HG03439 (cell line): Measurements from ENCODE around the gene OR2V2.
"Not testable (repeated sequence)": the region's sequence is repeated elsewhere in the genome, so short reads cannot be mapped to it uniquely, and the experiment has no call there.

Source experiments
- ATAC-seq: cut with Tn5 transposase; IDR thresholded peaks from one replicate; pipeline ENCODE4 v1.9.1; 2021; ENCODE audit warnings: mild to moderate bottlenecking, moderate library complexity; ENCODE audit not compliant: unreplicated experiment

The OR2V2 gene

GRCh38 chr5:181114844-181115778 is 32.3 kb upstream of the OR2V2 start:
- no peak for ATAC-seq

- ATAC-seq = no peak
These were observed 29.0 kb upstream of the OR2V2 start for GRCh38 chr5:181118369-181118768.

GRCh38 chr5:181119105-181119504 is 28.3 kb upstream of the OR2V2 start:
- no peak for ATAC-seq

- ATAC-seq = no peak
These were observed 27.1 kb upstream of the OR2V2 start for GRCh38 chr5:181120306-181120705.

- no peak for ATAC-seq
These were observed 26.6 kb upstream of the OR2V2 start for GRCh38 chr5:181120761-181121160.

GRCh38 chr5:181121675-181122561 is 25.5 kb upstream of the OR2V2 start:
- ATAC-seq = no peak

- ATAC-seq = no peak
These were observed 22.9 kb upstream of the OR2V2 start for GRCh38 chr5:181124526-181124925.

- no peak for ATAC-seq
These were observed 20.5 kb upstream of the OR2V2 start for GRCh38 chr5:181126841-181127240.

- ATAC-seq = no peak
These were observed 19.9 kb upstream of the OR2V2 start for GRCh38 chr5:181127456-181127855.

GRCh38 chr5:181127907-181128626 is 19.3 kb upstream of the OR2V2 start:
- no peak for ATAC-seq

- no peak for ATAC-seq
These were observed 17.8 kb upstream of the OR2V2 start for GRCh38 chr5:181129601-181130000.

- not testable (repeated sequence) for ATAC-seq
These were observed 17.3 kb upstream of the OR2V2 start for GRCh38 chr5:181130081-181130480.

- ATAC-seq = no peak
These were observed 16.4 kb upstream of the OR2V2 start, which contains the start of gene OR2V1 for GRCh38 chr5:181130832-181131496. Gene OR2V1 (minus strand): TSS chr5:181131169. CDS start chr5:181125304, 5,865 bp downstream.

GRCh38 chr5:181131514-181131913 is 15.9 kb upstream of the OR2V2 start:
- no peak for ATAC-seq

- no peak for ATAC-seq
These were observed 14.3 kb upstream of the OR2V2 start for GRCh38 chr5:181133083-181133482.

GRCh38 chr5:181133610-181134231 is 13.7 kb upstream of the OR2V2 start:
- no peak for ATAC-seq

- ATAC-seq = no peak
These were observed 13.1 kb upstream of the OR2V2 start for GRCh38 chr5:181134259-181134658.

- no peak for ATAC-seq
These were observed 10.9 kb upstream of the OR2V2 start for GRCh38 chr5:181136361-181136955.

- ATAC-seq = no peak
These were observed 9.1 kb upstream of the OR2V2 start for GRCh38 chr5:181138258-181138657.

- no peak for ATAC-seq
These were observed 6.6 kb upstream of the OR2V2 start for GRCh38 chr5:181140766-181141165.
